GM19240 (cell line): ENCODE data around the gene MCCC2.
"Not testable (repeated sequence)": the region's sequence is repeated elsewhere in the genome, so short reads cannot be mapped to it uniquely, and the experiment has no call there.

Source experiments
- DNase-seq: peaks from one replicate; pipeline ENCODE4 v3.0.0; 2011; ENCODE audit warnings: low spot score; ENCODE audit not compliant: insufficient read length

MCCC2 gene

DNA sequence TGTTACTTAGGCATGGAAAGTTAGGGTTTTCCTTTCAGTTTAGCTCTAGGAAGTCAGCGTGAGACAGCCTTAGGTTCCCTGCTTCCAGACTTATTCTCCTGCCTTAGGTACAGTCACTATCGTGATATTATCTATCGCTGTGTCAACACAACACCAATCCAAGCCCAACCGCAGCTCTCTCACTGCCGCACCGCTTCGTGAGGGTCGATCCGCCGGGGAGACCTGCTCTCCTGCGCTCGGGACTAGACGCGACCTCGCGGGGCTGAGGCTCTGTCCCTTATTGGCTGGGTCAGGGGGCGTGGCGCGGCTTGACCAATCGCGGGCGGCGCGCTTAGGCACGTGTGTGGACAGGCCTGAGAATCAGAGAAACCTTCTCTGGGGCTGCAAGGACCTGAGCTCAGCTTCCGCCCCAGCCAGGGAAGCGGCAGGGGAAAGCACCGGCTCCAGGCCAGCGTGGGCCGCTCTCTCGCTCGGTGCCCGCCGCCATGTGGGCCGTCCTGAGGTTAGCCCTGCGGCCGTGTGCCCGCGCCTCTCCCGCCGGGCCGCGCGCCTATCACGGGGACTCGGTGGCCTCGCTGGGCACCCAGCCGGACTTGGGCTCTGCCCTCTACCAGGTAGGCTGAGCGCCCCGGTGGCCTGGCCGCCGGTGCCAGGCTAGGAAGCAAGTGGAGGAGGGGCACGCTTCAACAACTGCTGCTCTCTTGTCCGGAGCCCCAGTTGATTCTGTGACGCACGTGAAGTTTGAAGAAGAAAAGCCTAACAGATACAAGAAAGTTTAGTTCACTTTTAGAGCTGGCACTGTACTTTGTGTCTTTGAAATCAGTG lies at the start of gene MCCC2:
Gene MCCC2, plus strand, starts transcription at position 400 of the 825 bp plus-strand sequence. Its CDS starts 86 bp downstream, at position 486.
- DNase-seq: peak; percentile 91

DNA sequence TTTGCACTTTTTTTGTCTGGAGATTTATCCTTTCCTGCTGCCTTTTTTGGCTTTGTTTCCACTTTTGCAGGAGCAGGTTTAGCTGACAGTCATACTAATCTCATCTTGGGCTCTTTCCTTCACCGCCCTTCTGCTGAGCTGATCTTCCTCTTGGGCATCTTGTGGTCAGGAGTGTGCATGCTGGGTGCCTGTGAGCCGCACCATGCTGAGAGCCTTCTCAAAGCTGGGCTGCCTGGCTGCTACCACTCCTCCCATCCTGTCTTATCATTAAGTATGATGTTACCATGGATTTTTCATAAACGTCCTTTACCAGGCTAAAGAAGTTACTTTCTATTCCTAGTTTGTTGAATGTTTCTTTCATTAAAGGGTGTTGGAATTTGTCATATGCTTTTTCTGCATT lies 49.5 kb upstream of the MCCC2 start:
- no peak for DNase-seq

DNA sequence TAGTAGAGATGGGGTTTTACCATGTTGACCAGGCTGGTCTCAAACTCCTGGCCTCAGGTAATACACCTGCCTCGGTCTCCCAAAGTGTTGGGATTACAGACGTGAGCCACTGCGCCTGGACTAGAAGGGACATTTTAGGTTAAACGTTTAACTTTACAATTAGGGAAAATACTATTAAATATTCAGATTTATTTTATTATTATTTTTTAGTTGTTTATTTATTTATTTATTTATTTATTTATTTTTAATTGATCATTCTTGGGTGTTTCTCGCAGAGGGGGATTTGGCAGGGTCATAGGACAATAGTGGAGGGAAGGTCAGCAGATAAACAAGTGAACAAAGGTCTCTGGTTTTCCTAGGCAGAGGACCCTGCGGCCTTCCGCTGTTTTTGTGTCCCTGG lies 36.3 kb upstream of the MCCC2 start:
- DNase-seq: not testable (repeated sequence)

DNA sequence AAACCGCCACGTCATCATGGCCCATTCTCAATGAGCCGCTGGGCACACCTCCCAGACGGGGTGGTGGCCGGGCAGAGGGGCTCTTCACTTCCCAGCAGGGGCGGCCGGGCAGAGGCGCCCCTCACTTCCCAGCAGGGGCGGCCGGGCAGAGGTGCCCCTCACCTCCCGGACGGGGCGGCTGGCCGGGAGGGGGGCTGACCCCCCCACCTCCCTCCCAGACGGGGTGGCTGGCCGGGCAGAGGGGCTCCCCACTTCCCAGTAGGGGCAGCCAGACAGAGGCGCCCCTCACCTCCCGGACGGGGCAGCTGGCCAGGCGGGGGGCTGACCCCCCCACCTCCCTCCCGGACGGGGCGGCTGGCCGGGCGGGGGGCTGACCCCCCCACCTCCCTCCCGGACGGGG lies 35.6 kb upstream of the MCCC2 start:
- not testable (repeated sequence) for DNase-seq

DNA sequence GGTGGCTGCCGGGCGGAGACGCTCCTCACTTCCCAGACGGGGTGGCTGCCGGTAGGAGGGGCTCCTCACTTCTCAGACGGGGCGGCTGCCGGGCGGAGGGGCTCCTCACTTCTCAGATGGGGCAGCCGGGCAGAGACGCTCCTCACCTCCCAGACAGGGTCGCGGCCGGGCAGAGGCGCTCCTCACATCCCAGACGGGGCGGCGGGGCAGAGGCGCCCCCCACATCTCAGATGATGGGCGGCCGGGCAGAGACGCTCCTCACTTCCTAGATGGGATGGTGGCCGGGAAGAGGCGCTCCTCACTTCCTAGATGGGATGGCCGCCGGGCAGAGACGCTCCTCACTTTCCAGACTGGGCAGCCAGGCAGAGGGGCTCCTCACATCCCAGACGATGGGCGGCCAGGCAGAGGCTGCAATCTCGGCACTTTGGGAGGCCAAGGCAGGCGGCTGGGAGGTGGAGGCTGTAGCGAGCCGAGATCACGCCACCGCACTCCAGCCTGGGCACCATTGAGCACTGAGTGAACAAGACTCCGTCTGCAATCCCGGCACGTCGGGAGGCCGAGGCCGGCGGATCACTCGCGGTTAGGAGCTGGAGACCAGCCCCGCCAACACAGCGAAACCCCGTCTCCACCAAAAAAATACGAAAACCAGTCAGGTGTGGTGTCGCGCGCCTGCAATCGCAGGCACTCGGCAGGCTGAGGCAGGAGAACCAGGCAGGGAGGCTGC lies 35.0 kb upstream of the MCCC2 start:
- not testable (repeated sequence) for DNase-seq

DNA sequence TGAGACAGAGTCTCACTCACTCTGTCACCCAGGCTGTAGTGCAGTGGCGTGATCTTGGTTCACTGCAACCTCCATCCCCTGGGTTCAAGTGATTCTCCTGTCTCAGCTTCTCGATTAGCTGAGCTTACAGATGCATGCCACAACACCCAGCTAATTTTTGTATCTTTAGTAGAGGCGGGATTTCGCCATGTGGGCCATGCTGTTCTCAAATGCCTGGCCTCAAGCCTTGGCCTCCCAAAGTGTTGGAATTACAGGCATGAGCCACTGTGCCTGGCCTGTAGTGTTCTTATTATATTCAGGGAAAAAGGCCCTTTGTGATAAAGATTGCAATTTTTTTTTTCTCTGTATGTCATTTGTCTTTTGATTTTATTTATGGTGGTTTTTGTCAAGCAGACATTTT lies 24.0 kb upstream of the MCCC2 start:
- no peak for DNase-seq

DNA sequence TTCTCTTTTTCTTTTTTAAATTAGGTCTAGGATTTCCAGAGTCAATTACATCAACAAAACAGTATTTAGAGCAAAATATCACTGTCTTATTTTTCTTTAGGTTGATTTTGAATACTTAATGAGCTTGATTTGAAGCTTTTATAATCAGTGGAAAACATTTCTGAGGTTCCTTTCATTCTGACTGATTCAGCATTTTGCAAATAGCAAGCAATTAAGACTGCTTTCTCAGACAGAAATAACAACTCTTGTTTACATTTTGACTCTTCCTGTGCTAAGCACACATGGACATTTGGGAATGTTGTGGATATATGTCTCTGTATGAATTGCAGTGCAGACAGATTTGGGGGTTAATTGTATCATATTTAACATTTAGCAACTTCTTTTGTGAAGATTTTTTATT lies 22.2 kb upstream of the MCCC2 start:
- no peak for DNase-seq

DNA sequence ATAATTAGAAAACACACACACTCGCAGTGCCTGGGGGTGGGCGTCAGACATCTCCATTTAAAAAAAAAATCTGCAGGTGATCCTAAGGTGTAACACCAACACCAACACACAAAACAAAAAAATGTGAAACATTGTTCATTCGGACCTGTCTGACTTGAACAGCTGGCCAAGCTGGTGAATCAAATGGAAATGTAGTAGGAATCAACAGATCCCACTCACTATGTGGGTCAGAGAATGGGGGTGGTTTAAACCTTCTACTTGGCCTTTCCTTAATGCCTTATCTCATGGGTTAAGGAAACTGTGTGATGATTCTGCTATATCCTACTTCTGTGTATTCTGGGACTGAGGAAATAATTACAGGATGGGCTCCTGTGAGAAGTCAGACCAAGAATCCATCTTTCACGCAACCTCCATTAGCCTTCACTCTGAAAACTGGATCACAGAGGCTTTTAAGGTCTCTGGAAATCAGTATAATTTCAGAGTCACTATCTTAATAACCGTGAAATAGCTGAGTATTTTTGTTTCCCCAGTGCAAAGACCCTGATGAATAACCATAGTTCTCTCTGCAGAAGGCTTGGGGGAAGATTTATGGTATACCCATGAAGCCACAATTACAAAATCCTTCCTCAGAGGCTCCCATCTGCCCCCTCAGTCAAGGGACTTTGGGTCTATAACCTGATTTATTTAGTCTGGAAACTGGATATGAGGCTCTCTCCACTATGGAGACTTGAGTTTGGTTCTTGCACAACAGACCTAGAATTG lies 17.2 kb upstream of the MCCC2 start:
- no peak for DNase-seq

DNA sequence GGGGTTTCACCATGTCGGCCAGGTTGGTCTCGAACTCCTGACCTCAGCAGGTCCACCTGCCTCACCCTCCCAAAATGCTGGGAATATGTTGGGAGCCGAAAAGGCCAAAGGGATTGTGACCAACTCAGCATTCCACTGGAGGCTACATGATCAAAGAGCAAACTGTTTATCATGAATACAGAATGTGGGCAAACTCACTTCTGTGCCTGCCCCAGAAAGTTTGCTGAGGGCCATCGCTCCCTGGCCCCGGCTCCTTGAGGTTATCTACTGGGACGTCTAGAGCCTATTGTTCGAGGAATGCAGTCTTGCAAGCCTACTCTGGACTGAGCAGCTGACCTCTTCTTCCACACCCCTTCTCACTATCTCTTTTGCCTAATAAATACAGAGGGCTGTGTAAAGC lies 15.3 kb upstream of the MCCC2 start:
- not testable (repeated sequence) for DNase-seq

DNA sequence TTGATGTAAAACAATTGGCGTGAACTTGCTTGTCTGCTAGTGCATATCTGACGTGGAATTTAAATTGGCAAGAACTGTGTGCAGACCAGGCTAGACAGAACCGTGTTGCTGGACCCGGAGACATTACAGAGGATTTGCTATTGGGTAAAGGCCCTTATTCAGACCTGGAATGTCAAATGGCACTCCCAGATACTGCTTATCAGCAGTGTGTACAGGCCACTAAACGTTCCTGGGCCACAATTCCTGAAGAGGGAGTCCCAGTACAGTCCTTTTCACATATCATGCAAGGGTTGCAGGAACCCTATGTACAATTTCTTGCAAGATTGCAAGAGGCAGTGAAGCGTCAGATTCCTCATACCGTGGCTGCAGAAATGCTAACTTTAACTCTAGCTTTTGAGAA lies 13.5 kb upstream of the MCCC2 start:
- DNase-seq: no peak

DNA sequence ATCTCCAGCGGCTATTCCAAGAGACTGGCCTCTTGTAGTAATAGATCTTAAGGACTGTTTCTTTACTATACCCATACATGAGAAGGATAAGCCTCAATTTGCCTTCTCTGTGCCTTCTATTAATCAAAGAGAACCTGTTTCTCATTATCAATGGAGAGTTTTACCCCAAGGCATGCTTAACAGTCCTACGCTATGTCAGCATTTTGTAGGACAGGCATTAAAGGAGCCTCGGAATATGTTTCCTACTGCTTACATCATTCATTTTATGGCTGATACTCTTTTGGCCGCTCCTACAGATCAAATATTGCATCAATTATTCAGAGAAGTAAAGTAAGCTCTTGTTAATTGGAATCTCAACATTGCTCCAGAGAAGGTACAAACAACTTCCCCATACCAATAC lies 11.6 kb upstream of the MCCC2 start:
- DNase-seq: not testable (repeated sequence)

DNA sequence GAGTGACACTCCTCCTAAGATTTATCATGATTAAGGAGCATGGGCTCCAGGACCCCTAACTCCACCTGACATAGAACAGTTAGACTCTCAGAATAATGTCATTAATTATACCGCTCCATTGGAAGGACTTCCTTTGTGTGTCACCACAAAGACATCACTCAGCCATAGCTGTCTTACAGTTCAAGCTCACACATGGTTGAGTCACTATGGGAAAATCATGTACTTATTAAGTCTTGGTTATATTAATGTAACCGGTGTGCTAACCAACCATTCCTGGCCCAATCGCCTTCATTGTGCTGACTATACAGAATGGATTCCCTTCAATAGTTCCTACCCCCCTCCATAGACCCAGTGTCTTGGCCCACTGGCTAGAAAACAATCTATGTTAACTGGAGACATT lies 10.9 kb upstream of the MCCC2 start:
- no peak for DNase-seq

DNA sequence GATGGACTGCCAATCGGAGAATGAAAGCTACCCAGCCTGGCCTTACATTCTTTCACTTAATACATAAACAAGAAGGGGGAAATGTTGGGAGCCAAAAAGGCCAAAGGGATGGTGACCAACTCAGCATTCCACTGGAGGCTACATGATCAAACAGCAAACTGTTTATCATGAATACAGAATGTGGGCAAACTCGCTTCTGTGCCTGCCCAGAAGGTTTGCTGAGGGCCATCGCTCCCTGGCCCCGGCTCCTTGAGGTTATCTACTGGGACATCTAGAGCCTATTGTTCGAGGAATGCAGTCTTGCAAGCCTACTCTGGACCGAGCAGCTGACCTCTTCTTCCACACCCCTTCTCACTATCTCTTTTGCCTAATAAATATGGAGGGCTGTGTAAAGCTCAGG lies 9.3 kb upstream of the MCCC2 start:
- DNase-seq: not testable (repeated sequence)

DNA sequence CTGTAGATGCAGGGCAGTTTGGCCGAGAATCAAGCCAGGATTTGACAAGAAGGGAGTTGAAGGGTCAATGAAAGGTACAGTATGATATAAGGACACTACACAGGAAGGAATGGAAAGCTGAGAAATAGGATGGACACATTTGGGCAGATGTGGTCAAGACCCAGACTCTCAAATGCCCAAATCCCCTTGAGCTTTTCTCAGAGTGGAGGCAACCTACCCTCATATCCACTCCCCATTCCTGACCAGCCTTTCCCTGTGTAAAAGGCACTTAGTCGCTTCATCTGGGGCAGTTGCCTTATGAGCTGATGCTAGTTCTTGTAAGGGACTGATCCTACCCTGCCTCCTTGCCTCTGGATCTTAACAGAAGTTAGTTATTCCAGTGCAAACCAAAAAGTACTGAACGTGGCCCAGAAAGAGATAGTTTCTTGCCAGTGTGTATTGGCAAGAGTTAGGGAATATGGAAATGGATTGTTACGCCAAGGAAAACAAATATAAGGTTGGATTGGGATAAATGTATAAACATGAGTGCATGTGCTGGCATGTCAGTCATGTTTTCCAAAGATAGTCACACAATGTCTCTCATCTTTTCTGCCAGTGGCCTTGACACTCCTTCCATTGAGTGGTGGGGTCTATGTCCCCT lies 4.1 kb upstream of the MCCC2 start:
- no peak for DNase-seq

DNA sequence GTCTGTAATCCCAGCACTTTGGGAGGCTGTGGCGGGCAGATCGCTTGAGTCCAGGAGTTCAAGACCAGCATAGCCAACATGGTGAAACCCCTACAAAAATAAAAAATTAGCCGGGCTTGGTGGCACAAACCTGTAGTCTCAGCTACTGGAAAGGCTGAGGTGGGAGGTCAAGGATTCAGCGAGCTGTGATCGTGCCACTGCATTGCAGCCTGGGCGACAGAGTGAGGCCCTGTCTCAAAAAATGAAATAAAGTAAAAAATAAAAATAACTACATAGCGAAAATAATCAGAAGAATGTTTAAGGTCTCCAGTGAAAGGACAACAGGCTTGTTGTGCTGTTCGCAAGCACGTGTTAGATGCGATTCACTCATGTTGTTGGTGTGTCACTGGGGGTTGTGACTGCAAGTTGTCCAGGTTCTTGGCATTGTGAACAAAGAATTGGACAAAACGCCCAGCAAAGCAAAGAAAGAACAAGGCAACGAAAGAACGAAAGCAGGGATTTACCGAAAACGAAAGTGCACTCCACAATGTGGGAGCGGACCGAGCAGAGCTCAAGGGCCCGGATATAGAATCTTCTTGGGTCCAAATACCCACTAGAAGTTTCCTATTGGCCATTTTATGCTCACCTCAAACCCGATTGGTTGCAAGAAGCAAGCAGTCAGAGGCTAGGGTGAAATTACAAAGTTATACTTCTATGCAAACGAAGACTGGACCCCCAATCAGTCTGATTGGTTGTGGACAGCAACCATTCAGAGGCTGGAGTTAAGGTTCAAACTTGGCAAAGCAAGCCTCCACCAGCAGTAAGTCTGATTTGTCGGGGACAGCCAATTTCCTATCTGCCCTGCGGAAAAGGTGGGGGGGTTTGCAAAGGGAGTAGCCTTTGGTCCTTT lies 844 bp upstream of the MCCC2 start:
- no peak for DNase-seq

DNA sequence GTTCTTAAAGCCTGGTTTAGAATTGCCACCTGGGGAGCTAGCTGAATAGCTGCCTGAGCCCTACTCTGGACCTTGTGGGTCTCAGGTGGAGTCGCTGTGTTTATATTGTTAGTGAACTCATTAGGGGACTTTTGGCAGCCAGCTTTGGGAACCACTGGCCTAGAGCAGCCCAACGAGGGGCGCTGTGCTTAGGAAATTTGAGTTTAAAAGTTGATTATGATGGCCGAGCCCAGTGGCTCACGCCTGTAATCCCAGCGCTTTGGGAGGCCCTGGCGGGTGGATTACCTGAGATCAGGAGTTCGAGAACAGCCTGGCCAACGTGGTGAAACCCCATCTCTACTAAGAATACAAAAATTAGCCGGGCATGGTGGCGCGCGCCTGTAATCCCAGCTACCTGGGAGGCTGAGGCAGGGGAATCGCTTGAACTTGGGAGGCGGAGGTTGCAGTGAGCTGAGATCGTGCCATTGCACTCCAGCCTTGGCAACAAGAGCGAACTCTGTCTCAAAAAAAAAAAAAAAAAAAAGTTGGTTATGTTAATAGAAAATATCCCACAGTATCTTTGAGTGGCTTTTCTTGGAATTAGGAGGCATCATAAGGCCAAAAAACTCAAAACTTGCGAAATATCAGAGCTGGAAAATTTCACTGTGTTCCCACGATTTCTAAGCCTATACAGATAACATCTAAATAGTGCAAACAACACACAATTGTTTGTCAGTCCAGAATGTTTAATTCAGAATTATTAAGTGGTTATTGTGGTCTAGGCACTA lies 809 bp downstream of the MCCC2 start:
- DNase-seq: no peak

DNA sequence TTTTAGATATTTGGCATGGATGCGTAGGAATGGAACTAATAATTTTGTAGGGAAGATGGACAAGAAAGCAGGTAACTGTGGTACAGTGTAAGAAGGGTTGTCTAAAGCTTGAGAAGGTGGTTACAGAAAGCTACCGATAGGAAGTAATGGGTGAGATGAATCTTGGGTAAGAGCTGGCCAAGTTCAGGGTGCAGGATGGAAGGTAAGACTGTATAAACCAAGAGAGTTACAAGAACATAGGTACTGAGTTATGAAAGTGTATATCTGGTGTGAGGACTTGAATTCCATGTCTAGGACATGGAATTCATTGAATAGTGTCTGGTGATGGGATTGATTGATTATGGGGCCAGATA lies 1.4 kb downstream of the MCCC2 start:
- DNase-seq: no peak

DNA sequence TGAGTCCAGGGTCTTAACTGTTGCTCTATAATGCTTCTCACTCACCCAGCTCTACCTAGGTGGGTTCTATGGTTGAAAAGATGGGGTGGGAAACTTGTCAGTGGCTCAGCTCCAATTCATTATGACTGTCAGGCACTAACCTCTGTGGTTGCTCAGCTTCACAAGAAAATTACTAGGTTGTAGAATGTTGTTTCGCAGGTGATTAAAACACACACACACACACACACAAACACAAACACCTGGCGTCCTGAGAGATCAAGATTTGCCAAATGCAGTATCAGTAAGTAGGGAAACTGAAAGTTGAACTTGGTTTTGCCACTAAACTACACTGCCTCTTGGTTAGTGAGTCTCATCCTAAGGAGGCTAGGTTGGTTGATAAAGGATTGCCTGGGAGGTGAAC lies 2.8 kb downstream of the MCCC2 start:
- no peak for DNase-seq

DNA sequence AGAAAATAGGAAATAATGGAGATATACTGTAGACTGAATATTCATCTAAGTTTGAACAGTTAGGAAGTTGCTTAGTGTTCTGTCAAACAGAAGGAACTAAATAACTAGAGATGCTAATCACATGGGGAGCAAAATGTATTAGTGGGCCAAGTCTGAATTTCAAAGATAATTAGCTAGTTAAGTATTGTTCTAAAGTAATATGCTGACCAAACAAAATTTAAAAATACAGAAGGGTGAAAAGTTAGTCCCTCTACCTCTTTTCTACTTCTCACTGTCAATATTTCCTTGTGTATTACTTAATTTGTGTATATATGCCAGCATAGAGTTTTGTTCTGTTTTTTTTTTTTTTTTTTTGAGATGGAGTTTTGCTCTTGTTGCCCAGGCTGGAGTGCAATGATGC lies 4.0 kb downstream of the MCCC2 start:
- no peak for DNase-seq

DNA sequence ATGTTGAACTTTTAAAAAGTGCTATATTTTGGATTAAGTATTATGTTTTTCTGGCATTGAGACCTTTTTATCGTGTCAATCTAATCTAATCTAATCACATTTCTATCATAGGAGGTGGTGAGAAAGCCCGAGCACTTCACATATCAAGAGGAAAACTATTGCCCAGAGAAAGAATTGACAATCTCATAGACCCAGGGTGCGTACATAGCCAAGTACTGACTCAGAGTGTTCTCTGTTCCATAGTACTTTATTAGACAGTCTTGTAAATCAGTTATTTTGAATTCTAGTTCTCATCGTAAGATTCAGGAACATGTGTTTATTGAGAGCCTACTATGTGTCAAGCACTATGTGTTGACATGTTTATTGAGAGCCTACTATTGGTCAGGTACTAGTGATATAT lies 9.0 kb downstream of the MCCC2 start:
- no peak for DNase-seq
